ENCODE results near the gene GIMAP4.
"Not testable (repeated sequence)": the region's sequence is repeated elsewhere in the genome, so short reads cannot be mapped to it uniquely, and the experiment has no call there.

Gene GIMAP4

GRCh38 chr7:150580638-150581394, 13.6 kb downstream of the GIMAP4 start:
- no peak for DNase-seq (ENCODE audit: low read depth in 2 of 2)

GRCh38 chr7:150585199-150585598, 18.0 kb downstream of the GIMAP4 start:
- DNase-seq (ENCODE audit: low read depth in 2 of 2), result no peak

GRCh38 chr7:150586068-150586784, 19.0 kb downstream of the GIMAP4 start:
- DNase-seq (ENCODE audit: low read depth in 2 of 2), result no peak

- DNase-seq (ENCODE audit: low read depth in 2 of 2), result no peak
Measured at GRCh38 chr7:150586785-150587152, 19.6 kb downstream of the GIMAP4 start.

GRCh38 chr7:150587551-150587950, 20.4 kb downstream of the GIMAP4 start:
- DNase-seq (ENCODE audit: low read depth in 2 of 2), result no peak

- no peak for DNase-seq (ENCODE audit: low read depth in 2 of 2)
Measured at GRCh38 chr7:150594805-150595204, 27.6 kb downstream of the GIMAP4 start.

- no peak for DNase-seq (ENCODE audit: low read depth in 2 of 2)
Measured at GRCh38 chr7:150595361-150595760, 28.2 kb downstream of the GIMAP4 start.

GRCh38 chr7:150603600-150603999, 36.4 kb downstream of the GIMAP4 start:
- not testable (repeated sequence) for DNase-seq (ENCODE audit: low read depth in 2 of 2)

GRCh38 chr7:150610233-150610632, 43.0 kb downstream of the GIMAP4 start:
- DNase-seq (ENCODE audit: low read depth in 2 of 2), result no peak

- DNase-seq (ENCODE audit: low read depth in 2 of 2), result no peak
Measured at GRCh38 chr7:150612925-150613324, 45.7 kb downstream of the GIMAP4 start.

- DNase-seq (ENCODE audit: low read depth in 2 of 2), result no peak
Measured at GRCh38 chr7:150613880-150614279, 46.7 kb downstream of the GIMAP4 start.

- not testable (repeated sequence) for DNase-seq (ENCODE audit: low read depth in 2 of 2)
Measured at GRCh38 chr7:150614426-150614825, 47.2 kb downstream of the GIMAP4 start.

GRCh38 chr7:150615221-150615755, 48.1 kb downstream of the GIMAP4 start:
- not testable (repeated sequence) for DNase-seq (ENCODE audit: low read depth in 2 of 2)

- DNase-seq (ENCODE audit: low read depth in 2 of 2), result no peak
Measured at GRCh38 chr7:150620061-150620460, 52.9 kb downstream of the GIMAP4 start.

- no peak for DNase-seq (ENCODE audit: low read depth in 2 of 2)
Measured at GRCh38 chr7:150620617-150621371, 53.6 kb downstream of the GIMAP4 start.

GRCh38 chr7:150621376-150621775, 54.2 kb downstream of the GIMAP4 start:
- no peak for DNase-seq (ENCODE audit: low read depth in 2 of 2)

Data from stimulated activated CD4-positive, alpha-beta T cell treated with anti-CD3 and anti-CD28 coated beads, Interleukin-1b, Interleukin-23, amount 100 ng/mL, for 1 hour (primary cell).